ENCODE results near the gene DROSHA.

- TF ChIP-seq CTCF (IDR thresholded peaks at IDR 0.05 in 8 of 11, conservative IDR thresholded peaks at IDR 0.05 in 3 of 11) = no peak
- no peak for TF ChIP-seq POLR2AphosphoS5 (IDR thresholded peaks at IDR 0.05)
Observed at GRCh38 chr5:31383734-31384133, 148.2 kb downstream of the DROSHA start.
